ENCODE results near the gene ERCC8. TPM values are rescaled to one million over a fixed set of nuclear protein-coding genes. Genes with fewer than 3 reads are reported as not detected.

Gene ERCC8
- total RNA-seq, 1 experiment from 2014 or later, result 15.1 TPM

- intact Hi-C loops (cut with micrococcal nuclease), result no loop called here
- POLR2A ChIA-PET, result no interaction called here
These were observed 51.3 kb downstream of the ERCC8 start for GRCh38 chr5:60893521-60893920.

More at GRCh38 chr5:60893521-60893920, 51.3 kb downstream of the ERCC8 start:
- no peak overlapping the region for H2AFZ ChIP-seq (ENCODE audit: low read depth, low read length, poor library complexity, severe bottlenecking)
- DNase-seq (ENCODE audit: low read depth, low spot score), result no peak
- H3K27me3 ChIP-seq (ENCODE audit: insufficient read depth, low read length), result no peaks in the 10 kb centered on the region
- no peaks in the 10 kb centered on the region for H3K9me2 ChIP-seq (ENCODE audit: insufficient read depth)
- H3K9me3 ChIP-seq (ENCODE audit: control insufficient read depth in 1 of 2, insufficient read depth in 1 of 2, low read depth in 1 of 2, low read length in 2 of 2), result no peaks in the 10 kb centered on the region
- H3K79me2 ChIP-seq (ENCODE audit: insufficient read depth, low read length), result no peaks in the 10 kb centered on the region
- H3K9ac ChIP-seq (ENCODE audit: low read length), result no peak overlapping the region
- no peaks in the 10 kb centered on the region for H4K20me1 ChIP-seq (ENCODE audit: insufficient read depth)
- H3K4me2 ChIP-seq (ENCODE audit: low read length), result no peak overlapping the region
- no peak for ATAC-seq
- no peak overlapping the region for H3K27ac ChIP-seq (ENCODE audit: low read depth, low read length)
- H3K36me3 ChIP-seq (ENCODE audit: control insufficient read depth in 1 of 2, insufficient read depth in 2 of 2, low read length in 2 of 2), result peaks cover 0 to 2% of the 10 kb centered on the region in 2 experiments; a peak in 1 of 4 replicates
- no TSS peak for BruUV-seq (replicated peaks)
- ChIA-PET RAD21 (ENCODE audit: low non-redundant PET in 1 of 2, low total read pairs in 2 of 2, uncharacterized antibody in 2 of 2, unreplicated experiment in 2 of 2) (no interaction called here), CTCF (no interaction called here)
- H3K4me1 ChIP-seq (ENCODE audit: control insufficient read depth in 1 of 2, insufficient read depth in 2 of 2, low read length in 2 of 2), result no peaks in the 10 kb centered on the region
- H3K4me3 ChIP-seq (replicated peaks in 1 of 2; ENCODE audit: low read depth in 1 of 2, low read length in 2 of 2), result no peak overlapping the region
- TF ChIP-seq EZH2phosphoT487 (IDR thresholded peaks at IDR 0.05; ENCODE audit: borderline replicate concordance), result no peak
- no peak for TF ChIP-seq JUND (IDR thresholded peaks at IDR 0.05)
- no peak for TF ChIP-seq CEBPB (IDR thresholded peaks at IDR 0.05; ENCODE audit: low read depth)
- TF ChIP-seq SP1 (IDR thresholded peaks at IDR 0.05; ENCODE audit: low read depth), result no peak
- no peak for TF ChIP-seq ZBTB33 (IDR thresholded peaks at IDR 0.05; ENCODE audit: extremely low read depth, insufficient replicate concordance, low read length)
- TF ChIP-seq TCF7L2 (IDR thresholded peaks at IDR 0.05; ENCODE audit: borderline replicate concordance, extremely low read depth, insufficient read depth, insufficient read length), result no peak
- TF ChIP-seq POLR2A (IDR thresholded peaks at IDR 0.05; ENCODE audit: borderline replicate concordance, extremely low read depth, insufficient read depth, insufficient read length), result no peak
- TF ChIP-seq RAD21 (IDR thresholded peaks at IDR 0.05; ENCODE audit: low read depth), result no peak
- TF ChIP-seq YY1 (IDR thresholded peaks at IDR 0.05; ENCODE audit: extremely low read depth, insufficient replicate concordance, low read depth, low read length), result no peak
- no peak for TF ChIP-seq POLR2AphosphoS5 (IDR thresholded peaks at IDR 0.05; ENCODE audit: low read depth, low read length)
- TF ChIP-seq SIN3A (IDR thresholded peaks at IDR 0.05; ENCODE audit: low read depth), result no peak
- no peak for TF ChIP-seq ZFX (IDR thresholded peaks at IDR 0.05)
- TF ChIP-seq, protein P1, sequence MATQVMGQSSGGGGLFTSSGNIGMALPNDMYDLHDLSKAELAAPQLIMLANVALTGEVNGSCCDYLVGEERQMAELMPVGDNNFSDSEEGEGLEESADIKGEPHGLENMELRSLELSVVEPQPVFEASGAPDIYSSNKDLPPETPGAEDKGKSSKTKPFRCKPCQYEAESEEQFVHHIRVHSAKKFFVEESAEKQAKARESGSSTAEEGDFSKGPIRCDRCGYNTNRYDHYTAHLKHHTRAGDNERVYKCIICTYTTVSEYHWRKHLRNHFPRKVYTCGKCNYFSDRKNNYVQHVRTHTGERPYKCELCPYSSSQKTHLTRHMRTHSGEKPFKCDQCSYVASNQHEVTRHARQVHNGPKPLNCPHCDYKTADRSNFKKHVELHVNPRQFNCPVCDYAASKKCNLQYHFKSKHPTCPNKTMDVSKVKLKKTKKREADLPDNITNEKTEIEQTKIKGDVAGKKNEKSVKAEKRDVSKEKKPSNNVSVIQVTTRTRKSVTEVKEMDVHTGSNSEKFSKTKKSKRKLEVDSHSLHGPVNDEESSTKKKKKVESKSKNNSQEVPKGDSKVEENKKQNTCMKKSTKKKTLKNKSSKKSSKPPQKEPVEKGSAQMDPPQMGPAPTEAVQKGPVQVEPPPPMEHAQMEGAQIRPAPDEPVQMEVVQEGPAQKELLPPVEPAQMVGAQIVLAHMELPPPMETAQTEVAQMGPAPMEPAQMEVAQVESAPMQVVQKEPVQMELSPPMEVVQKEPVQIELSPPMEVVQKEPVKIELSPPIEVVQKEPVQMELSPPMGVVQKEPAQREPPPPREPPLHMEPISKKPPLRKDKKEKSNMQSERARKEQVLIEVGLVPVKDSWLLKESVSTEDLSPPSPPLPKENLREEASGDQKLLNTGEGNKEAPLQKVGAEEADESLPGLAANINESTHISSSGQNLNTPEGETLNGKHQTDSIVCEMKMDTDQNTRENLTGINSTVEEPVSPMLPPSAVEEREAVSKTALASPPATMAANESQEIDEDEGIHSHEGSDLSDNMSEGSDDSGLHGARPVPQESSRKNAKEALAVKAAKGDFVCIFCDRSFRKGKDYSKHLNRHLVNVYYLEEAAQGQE (IDR thresholded peaks at IDR 0.05; ENCODE audit: low read depth), result no peak
- no peak for TF ChIP-seq ATF3 (IDR thresholded peaks at IDR 0.05)
- no peak for TF ChIP-seq ZNF274 (IDR thresholded peaks at IDR 0.05; ENCODE audit: low read depth, low read length)
- TF ChIP-seq CBX3 (IDR thresholded peaks at IDR 0.05; ENCODE audit: low read depth), result no peak
